HEK293 (cell line): Measurements from ENCODE around the gene LRP3.

ENCODE experiments used
- CTCF ChIA-PET: fragments of 350-600 bp; formaldehyde crosslinking; extraction: SDS; loops from one replicate; lab custom pipeline; 2021; ENCODE audit warnings: antibody characterized with exemption; lab: Yijun Ruan, JAX
- POLR2A ChIA-PET: fragments of 300-600 bp; formaldehyde crosslinking; extraction: SDS; loops from one replicate; lab custom pipeline; 2020; ENCODE audit warnings: antibody characterized with exemption, inconsistent platforms; lab: Yijun Ruan, JAX
- H3K27ac ChIP-seq: fragments of 200-500 bp; sonication (Bioruptor generic); 2 replicates; pipeline ENCODE4 v1.5.1; 2014; ENCODE audit warnings: low read depth, low read length, control low read depth, inconsistent platforms; ENCODE audit errors: extremely low read depth
- H3K36me3 ChIP-seq, 2 experiments: fragments of 200-500 bp in 1 of 2; sonication (Bioruptor generic) in 1 of 2; 1 replicate in 1 of 2; 2 replicates in 1 of 2; pipeline ENCODE4 v1.5.1; 2014 to 2017; ENCODE audit warnings: inconsistent platforms in 2 of 2, low read length in 2 of 2; ENCODE audit not compliant: control insufficient read depth in 2 of 2, insufficient read depth in 1 of 2
- H3K4me1 ChIP-seq: fragments of 200-500 bp; sonication (Bioruptor generic); 2 replicates; pipeline ENCODE4 v1.5.1; 2014; ENCODE audit warnings: mild to moderate bottlenecking, low read length, inconsistent platforms; ENCODE audit not compliant: control insufficient read depth, insufficient read depth
- H3K4me3 ChIP-seq: 2 replicates; pipeline ENCODE4 v1.5.1; 2011; ENCODE audit warnings: low read depth, mild to moderate bottlenecking, control low read depth, low read length, moderate library complexity
- H3K9me3 ChIP-seq: fragments of 200-500 bp; sonication (Bioruptor generic); 2 replicates; pipeline ENCODE4 v1.5.1; 2014; ENCODE audit warnings: low read depth, low read length, inconsistent platforms; ENCODE audit not compliant: control insufficient read depth, insufficient read depth
- BCL11B ChIP-seq: fragments of 450-650 bp; formaldehyde crosslinking; IDR thresholded peaks from 2 replicates; pipeline ENCODE4 v1.5.1; 2016; ENCODE audit warnings: low read depth, missing biosample characterization, missing genetic modification characterization
- EGR2 ChIP-seq: fragments of 450-650 bp; formaldehyde crosslinking; IDR thresholded peaks from 2 replicates; pipeline ENCODE4 v1.5.1; 2016; ENCODE audit warnings: low read depth, missing biosample characterization, missing genetic modification characterization
- GLIS1 ChIP-seq: fragments of 450-650 bp; formaldehyde crosslinking; IDR thresholded peaks from 2 replicates; pipeline ENCODE4 v1.5.1; 2016; ENCODE audit warnings: missing biosample characterization, missing genetic modification characterization
- HOXD13 ChIP-seq: sonication (generic); formaldehyde crosslinking; IDR thresholded peaks from 2 replicates; pipeline ENCODE4 v1.8.0; 2022; ENCODE audit warnings: missing genetic modification reagents, borderline replicate concordance
- KLF1 ChIP-seq: fragments of 450-650 bp; formaldehyde crosslinking; IDR thresholded peaks from 2 replicates; pipeline ENCODE4 v1.5.1; 2016; ENCODE audit warnings: missing biosample characterization, missing genetic modification characterization
- KLF9 ChIP-seq: fragments of 450-650 bp; formaldehyde crosslinking; IDR thresholded peaks from 2 replicates; pipeline ENCODE4 v1.5.1; 2016; ENCODE audit warnings: missing biosample characterization, missing genetic modification characterization, low read depth
- MEIS1 ChIP-seq: sonication (generic); formaldehyde crosslinking; IDR thresholded peaks from 2 replicates; pipeline ENCODE4 v1.8.1; 2022; ENCODE audit warnings: missing genetic modification reagents, mild to moderate bottlenecking, borderline replicate concordance
- SP7 ChIP-seq: fragments of 450-650 bp; formaldehyde crosslinking; IDR thresholded peaks from 2 replicates; pipeline ENCODE4 v1.5.1; 2016; ENCODE audit warnings: missing biosample characterization, missing genetic modification characterization
- ZBTB17 ChIP-seq: fragments of 450-650 bp; formaldehyde crosslinking; IDR thresholded peaks from 2 replicates; pipeline ENCODE4 v1.5.1; 2016; ENCODE audit warnings: missing biosample characterization, missing genetic modification characterization
- ZBTB21 ChIP-seq: fragments of 450-650 bp; formaldehyde crosslinking; IDR thresholded peaks from 2 replicates; pipeline ENCODE4 v1.5.1; 2017; ENCODE audit warnings: missing biosample characterization, missing genetic modification characterization
- ZBTB6 ChIP-seq: fragments of 450-650 bp; formaldehyde crosslinking; IDR thresholded peaks from 2 replicates; pipeline ENCODE4 v1.5.1; 2017; ENCODE audit warnings: missing biosample characterization, missing genetic modification characterization
- ZNF155 ChIP-seq: fragments of 450-650 bp; formaldehyde crosslinking; IDR thresholded peaks from 2 replicates; pipeline ENCODE4 v1.5.1; 2016; ENCODE audit warnings: missing biosample characterization, missing genetic modification characterization
- ZNF2 ChIP-seq: fragments of 450-650 bp; formaldehyde crosslinking; IDR thresholded peaks from 2 replicates; pipeline ENCODE4 v1.5.1; 2016; ENCODE audit warnings: missing biosample characterization, missing genetic modification characterization
- ZNF391 ChIP-seq: fragments of 450-650 bp; formaldehyde crosslinking; IDR thresholded peaks from 2 replicates; pipeline ENCODE4 v1.5.1; 2016; ENCODE audit warnings: low read depth, missing biosample characterization, missing genetic modification characterization, borderline replicate concordance
- ZNF426 ChIP-seq: fragments of 450-650 bp; formaldehyde crosslinking; IDR thresholded peaks from 2 replicates; pipeline ENCODE4 v1.5.1; 2017; ENCODE audit warnings: missing biosample characterization, missing genetic modification characterization, mild to moderate bottlenecking, inconsistent platforms, moderate library complexity
- ZNF449 ChIP-seq: fragments of 450-650 bp; formaldehyde crosslinking; IDR thresholded peaks from 2 replicates; pipeline ENCODE4 v1.5.1; 2017; ENCODE audit warnings: missing biosample characterization, mild to moderate bottlenecking, missing genetic modification characterization, moderate library complexity
- ZNF677 ChIP-seq: fragments of 450-650 bp; IDR thresholded peaks from 2 replicates; pipeline ENCODE4 v1.5.0; 2018; ENCODE audit warnings: missing biosample characterization, mild to moderate bottlenecking, missing genetic modification characterization, moderate library complexity
- ZNF701 ChIP-seq: fragments of 450-650 bp; formaldehyde crosslinking; IDR thresholded peaks from 2 replicates; pipeline ENCODE4 v1.5.1; 2016; ENCODE audit warnings: missing biosample characterization, missing genetic modification characterization
- ZNF76 ChIP-seq: fragments of 450-650 bp; formaldehyde crosslinking; IDR thresholded peaks from 2 replicates; pipeline ENCODE4; 2016; ENCODE audit warnings: low read depth, missing biosample characterization, missing genetic modification characterization, borderline replicate concordance
- ZSCAN30 ChIP-seq: fragments of 450-650 bp; IDR thresholded peaks from 2 replicates; pipeline ENCODE4 v1.5.1; 2018; ENCODE audit warnings: missing biosample characterization, mild to moderate bottlenecking, missing genetic modification characterization, moderate library complexity
- TF ChIP-seq, protein P1 (sequence below): fragments of 450-650 bp; formaldehyde crosslinking; IDR thresholded peaks from 2 replicates; pipeline ENCODE4 v1.5.1; 2016; ENCODE audit warnings: missing biosample characterization, missing genetic modification characterization

Gene LRP3

DNA sequence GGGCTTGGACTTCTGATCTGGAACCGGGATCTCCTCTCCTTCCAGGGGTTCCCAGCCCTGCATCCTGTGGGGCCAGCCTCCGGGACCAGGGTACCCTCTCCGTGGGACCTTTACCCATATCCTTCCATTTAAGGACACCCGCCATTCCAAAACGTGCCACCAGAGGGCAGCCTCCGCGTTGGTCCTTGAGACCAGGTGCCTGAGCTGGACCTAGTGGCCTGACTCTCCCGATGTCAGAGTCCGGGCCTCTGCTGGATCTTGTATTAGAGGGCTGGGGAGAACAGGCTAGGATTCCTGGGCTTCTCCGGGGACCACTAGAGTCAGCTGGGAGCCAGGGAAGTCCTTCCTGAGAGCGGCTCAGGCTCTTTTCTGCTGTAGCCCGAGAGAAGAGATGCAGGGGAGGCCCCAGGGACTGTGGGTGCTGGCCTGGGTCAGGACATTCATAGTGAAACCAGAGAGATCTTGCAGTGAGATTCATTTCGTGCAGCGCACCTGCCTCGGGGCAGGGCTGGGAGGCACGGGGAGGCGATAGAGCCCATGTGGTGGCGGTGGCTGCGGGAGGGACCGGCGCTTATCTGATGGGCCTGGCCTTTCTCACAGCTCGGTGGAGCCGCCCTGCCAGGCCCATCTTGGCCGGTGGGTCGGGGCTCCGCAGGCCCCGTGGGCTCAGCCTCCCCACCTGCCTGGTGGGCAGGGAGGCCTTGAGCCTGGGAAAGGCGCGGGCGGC, 41.3 kb downstream of the LRP3 start (continued):
- peak; percentile 13; the same call in 1 of the 2 replicates for TF ChIP-seq GLIS1 (tag by site-specific recombination)
- TF ChIP-seq ZNF2 (tag by site-specific recombination) = 0 out of 2 replicates have a peak, but pooled peaks have one; percentile 54
- TF ChIP-seq SP7 (tag by site-specific recombination) = peak; percentile 25; the same call in 1 of the 2 replicates
- peak; percentile 56; the same call in 1 of the 2 replicates for TF ChIP-seq ZBTB6 (tag by site-specific recombination)
- no peak for TF ChIP-seq ZNF76 (tag by site-specific recombination)

DNA sequence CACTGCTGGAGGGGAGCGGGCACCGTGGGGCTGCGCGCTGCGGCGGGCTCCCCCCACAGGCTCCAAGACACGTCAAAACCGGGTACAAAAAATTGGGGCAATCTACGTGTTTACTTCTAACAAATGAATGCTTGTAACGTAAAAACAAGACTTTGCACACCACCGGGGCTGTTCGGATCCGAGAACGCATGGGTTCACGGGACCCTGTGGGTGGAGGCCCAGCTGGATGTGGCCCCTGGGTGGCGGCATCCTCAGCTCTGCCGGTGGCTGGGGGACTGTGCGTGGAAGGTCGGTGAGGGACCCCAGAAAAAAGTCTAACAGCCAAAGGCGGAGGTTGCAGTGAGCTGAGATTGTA, 41.8 kb downstream of the LRP3 start:
- Histone ChIP-seq H3K27ac (no peak overlapping the region), H3K9me3 (no peaks in the 10 kb centered on the region; the same call in 1 of the 2 replicates), H3K4me3 (no peak overlapping the region), H3K36me3 (no peaks in the 10 kb centered on the region), H3K4me1 (peaks cover 2% of the 10 kb centered on the region; the same call in 1 of the 2 replicates)
- ChIA-PET POLR2A (interaction anchor here (1.4 kb wide), 1 partner anchor 138 kb away, joined by 3 read pairs; no protein-coding TSS in a partner anchor), CTCF (interaction anchor here (0.6 to 11.2 kb wide), 48 partner anchors 8 to 539 kb away, joined by 3 to 292 read pairs (median 6); partner anchors contain the start of genes CEBPA and SLC7A10)
- TF ChIP-seq MEIS1 (no peak), ZNF449 (no peak), KLF1 (tag by site-specific recombination) (no peak), ZNF391 (tag by site-specific recombination) (no peak), KLF9 (tag by site-specific recombination) (no peak), ZNF677 (no peak), ZSCAN30 (tag by site-specific recombination) (no peak), ZNF155 (tag by site-specific recombination) (no peak), BCL11B (tag by site-specific recombination) (no peak), ZBTB17 (tag by site-specific recombination) (no peak), ZNF701 (no peak), HOXD13 (no peak), ZNF426 (no peak), EGR2 (tag by site-specific recombination) (no peak), ZBTB21 (tag by site-specific recombination) (no peak)
- TF ChIP-seq, protein P1, sequence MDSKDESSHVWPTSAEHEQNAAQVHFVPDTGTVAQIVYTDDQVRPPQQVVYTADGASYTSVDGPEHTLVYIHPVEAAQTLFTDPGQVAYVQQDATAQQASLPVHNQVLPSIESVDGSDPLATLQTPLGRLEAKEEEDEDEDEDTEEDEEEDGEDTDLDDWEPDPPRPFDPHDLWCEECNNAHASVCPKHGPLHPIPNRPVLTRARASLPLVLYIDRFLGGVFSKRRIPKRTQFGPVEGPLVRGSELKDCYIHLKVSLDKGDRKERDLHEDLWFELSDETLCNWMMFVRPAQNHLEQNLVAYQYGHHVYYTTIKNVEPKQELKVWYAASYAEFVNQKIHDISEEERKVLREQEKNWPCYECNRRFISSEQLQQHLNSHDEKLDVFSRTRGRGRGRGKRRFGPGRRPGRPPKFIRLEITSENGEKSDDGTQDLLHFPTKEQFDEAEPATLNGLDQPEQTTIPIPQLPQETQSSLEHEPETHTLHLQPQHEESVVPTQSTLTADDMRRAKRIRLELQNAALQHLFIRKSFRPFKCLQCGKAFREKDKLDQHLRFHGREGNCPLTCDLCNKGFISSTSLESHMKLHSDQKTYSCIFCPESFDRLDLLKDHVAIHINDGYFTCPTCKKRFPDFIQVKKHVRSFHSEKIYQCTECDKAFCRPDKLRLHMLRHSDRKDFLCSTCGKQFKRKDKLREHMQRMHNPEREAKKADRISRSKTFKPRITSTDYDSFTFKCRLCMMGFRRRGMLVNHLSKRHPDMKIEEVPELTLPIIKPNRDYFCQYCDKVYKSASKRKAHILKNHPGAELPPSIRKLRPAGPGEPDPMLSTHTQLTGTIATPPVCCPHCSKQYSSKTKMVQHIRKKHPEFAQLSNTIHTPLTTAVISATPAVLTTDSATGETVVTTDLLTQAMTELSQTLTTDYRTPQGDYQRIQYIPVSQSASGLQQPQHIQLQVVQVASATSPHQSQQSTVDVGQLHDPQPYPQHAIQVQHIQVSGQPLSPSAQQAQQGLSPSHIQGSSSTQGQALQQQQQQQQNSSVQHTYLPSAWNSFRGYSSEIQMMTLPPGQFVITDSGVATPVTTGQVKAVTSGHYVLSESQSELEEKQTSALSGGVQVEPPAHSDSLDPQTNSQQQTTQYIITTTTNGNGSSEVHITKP (tag by site-specific recombination) = no peak
